OCI-LY3 (cell line): ENCODE data around the gene JUP.

Experiments used
- H2AFZ ChIP-seq: fragments of 200-600, 300-600 bp; shearing (Covaris generic); 2 replicates; pipeline ENCODE4 v1.6.0; 2014; ENCODE audit warnings: antibody characterized with exemption, low read depth, low read length
- H3K27ac ChIP-seq: fragments of 200-600, 300-600 bp; sonication (generic); 2 replicates; pipeline ENCODE4 v1.5.1; 2014; ENCODE audit warnings: mild to moderate bottlenecking, low read length, moderate library complexity, mixed read lengths
- H3K27me3 ChIP-seq: fragments of 200-600, 300-600 bp; sonication (generic); 2 replicates; pipeline ENCODE4 v1.6.1; 2014; ENCODE audit warnings: low read depth, low read length, mixed read lengths
- H3K36me3 ChIP-seq: fragments of 200-600, 300-600 bp; sonication (generic); replicated peaks from 2 replicates; pipeline ENCODE3; 2014; ENCODE audit warnings: low read depth, low read length, mixed read lengths
- H3K4me1 ChIP-seq: fragments of 300-600, 200-600 bp; sonication (generic); 2 replicates; pipeline ENCODE4 v1.6.1; 2014; ENCODE audit warnings: low read length, mixed read lengths
- H3K4me2 ChIP-seq: fragments of 200-600, 300-600 bp; sonication (generic); 2 replicates; pipeline ENCODE4 v1.6.1; 2014; ENCODE audit warnings: low read length, mixed read lengths
- H3K4me3 ChIP-seq: fragments of 300-600, 200-600 bp; sonication (generic); 2 replicates; pipeline ENCODE4 v1.5.1; 2014; ENCODE audit warnings: antibody characterized with exemption, mild to moderate bottlenecking, low read length, moderate library complexity
- H3K79me2 ChIP-seq: fragments of 300-600, 200-600 bp; shearing (Covaris generic); 2 replicates; pipeline ENCODE4 v1.6.1; 2014; ENCODE audit warnings: mild to moderate bottlenecking, low read length, mixed read lengths
- H3K9ac ChIP-seq: fragments of 300-600, 200-600 bp; shearing (Covaris generic); 2 replicates; pipeline ENCODE4 v1.6.0; 2014; ENCODE audit warnings: mild to moderate bottlenecking, low read length, moderate library complexity
- H3K9me3 ChIP-seq: fragments of 200-600, 300-600 bp; shearing (Covaris generic); 2 replicates; pipeline ENCODE4 v1.6.1; 2014; ENCODE audit warnings: low read length, mixed read lengths; ENCODE audit not compliant: insufficient read depth
- H4K20me1 ChIP-seq: fragments of 200-600, 300-600 bp; sonication (generic); 2 replicates; pipeline ENCODE4 v1.6.1; 2016; ENCODE audit warnings: low read length, mixed read lengths; ENCODE audit not compliant: insufficient read depth
- EZH2phosphoT487 ChIP-seq: fragments of 200-600 bp; shearing (Covaris generic); IDR thresholded peaks from 2 replicates; pipeline ENCODE4 v1.6.1; 2018; ENCODE audit warnings: antibody characterized with exemption, mixed run types, low read depth
- TF ChIP-seq, protein P1 (sequence below): fragments of 200-600, 300-600 bp; sonication (generic); IDR thresholded peaks from 2 replicates; pipeline ENCODE4 v1.5.1; 2014; ENCODE audit warnings: antibody characterized with exemption, low read length, low read depth

Gene JUP

DNA sequence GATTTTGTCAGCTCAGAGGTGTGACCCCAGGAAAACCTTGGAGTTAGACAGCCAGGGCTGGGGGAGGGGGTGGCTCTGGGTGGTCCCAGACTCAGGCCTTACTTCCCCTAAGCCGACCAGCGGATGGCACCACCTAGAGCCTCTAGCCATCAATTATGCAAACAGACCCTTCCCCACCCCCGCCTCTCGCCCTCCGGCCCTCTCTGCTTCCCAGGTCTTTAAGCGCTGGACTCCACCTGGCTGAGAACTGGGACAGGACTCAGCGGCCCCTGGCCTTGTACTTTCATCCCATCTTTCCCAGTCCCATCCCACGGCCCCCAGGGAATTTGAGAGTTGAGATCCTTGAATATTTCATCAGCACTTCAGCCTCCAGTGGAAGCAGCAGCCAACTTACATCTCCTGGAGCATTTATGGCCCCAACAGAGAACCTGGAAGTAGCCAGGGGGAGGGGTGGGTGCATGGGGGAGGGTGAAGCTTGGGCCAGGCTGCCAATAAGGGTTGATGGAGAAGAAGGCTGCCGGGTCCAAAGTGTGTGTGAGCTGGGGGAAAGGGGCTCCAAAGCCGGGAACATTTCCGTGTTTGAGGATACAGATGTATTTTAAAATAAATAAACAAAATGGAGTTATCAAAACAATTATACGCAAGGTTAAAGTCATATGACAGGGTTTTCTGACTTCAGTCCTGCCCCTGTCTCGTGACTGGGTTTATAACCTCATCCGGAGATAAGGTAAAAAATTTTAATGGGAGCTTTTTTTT, 7.5 kb upstream of the JUP start:
- Histone ChIP-seq H3K36me3 (no peaks in the 10 kb centered on the region), H4K20me1 (no peaks in the 10 kb centered on the region), H3K27me3 (0 out of 2 replicates have a peak, but pooled peaks cover 4% of the 10 kb centered on the region), H2AFZ (no peak overlapping the region), H3K9ac (no peak overlapping the region), H3K4me1 (no peaks in the 10 kb centered on the region), H3K79me2 (no peaks in the 10 kb centered on the region), H3K27ac (no peak overlapping the region), H3K4me2 (no peak overlapping the region), H3K9me3 (no peaks in the 10 kb centered on the region), H3K4me3 (no peak overlapping the region)
- TF ChIP-seq, protein P1, sequence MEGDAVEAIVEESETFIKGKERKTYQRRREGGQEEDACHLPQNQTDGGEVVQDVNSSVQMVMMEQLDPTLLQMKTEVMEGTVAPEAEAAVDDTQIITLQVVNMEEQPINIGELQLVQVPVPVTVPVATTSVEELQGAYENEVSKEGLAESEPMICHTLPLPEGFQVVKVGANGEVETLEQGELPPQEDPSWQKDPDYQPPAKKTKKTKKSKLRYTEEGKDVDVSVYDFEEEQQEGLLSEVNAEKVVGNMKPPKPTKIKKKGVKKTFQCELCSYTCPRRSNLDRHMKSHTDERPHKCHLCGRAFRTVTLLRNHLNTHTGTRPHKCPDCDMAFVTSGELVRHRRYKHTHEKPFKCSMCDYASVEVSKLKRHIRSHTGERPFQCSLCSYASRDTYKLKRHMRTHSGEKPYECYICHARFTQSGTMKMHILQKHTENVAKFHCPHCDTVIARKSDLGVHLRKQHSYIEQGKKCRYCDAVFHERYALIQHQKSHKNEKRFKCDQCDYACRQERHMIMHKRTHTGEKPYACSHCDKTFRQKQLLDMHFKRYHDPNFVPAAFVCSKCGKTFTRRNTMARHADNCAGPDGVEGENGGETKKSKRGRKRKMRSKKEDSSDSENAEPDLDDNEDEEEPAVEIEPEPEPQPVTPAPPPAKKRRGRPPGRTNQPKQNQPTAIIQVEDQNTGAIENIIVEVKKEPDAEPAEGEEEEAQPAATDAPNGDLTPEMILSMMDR: no peak
- TF ChIP-seq EZH2phosphoT487: no peak

DNA sequence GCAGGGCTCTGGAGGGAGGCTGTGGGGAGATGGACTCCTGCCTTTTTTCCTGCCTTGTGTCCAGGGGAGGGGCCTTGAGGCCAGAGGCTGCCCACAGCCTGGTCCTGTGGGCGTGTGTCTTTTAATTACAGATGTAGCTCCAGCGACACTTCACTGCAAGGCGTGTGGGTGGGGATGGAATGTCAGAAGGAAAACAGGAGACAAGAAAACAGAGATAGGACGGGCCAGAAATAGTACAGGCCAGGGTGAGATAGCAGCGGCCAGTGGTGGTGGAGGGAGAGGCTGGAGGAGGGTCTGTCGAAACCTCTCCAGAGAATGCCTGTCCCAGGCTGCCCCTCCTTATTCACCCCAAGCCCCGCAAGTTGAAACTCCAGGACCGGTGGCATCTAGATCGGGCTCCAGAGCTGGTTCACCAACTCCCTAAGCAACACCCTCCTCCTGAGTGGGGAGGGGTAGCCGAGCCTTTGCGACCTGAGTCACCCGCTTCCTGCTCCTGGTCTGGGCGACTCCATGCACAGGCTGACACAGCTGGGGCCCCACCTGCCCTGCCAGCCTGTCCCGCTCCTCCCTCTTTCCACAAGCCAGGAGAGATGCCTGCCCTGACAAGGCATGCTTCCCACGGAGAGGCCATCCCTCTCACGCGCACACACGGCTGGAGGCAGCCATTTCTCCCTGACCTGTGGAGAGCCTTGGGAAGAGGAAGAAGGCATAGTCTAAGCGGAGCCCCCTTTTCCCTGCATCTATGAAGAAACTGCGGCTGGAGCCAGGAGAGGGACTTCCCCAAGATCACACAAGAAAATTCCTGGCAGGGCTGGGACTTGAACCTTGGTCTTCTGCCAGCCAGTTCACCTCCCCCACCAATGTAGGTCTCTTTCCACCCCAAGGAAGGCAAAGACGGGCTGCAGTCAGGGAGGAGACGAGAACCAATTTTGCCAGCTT, 6.6 kb upstream of the JUP start:
- H3K4me3 ChIP-seq: no peak overlapping the region

DNA sequence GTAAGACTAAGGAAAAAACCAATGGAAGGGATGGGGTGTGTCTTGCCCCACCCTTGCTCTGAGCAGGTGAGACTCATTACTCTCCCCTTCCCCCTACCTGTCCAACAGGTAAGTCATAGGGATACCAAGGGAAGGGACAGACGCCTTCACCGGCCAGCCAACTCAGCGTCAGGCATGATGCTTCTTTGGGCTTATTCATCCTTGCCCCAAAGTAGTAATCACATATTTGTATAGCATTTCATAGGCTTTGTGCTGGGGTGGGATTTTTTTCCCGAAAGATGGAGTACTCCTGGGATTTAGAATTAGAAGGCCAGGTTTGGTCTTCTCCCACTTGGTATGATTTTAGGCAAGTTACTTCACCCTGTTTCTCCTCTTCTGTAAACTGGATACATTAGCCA, 509 bp upstream of the JUP start:
- no peaks in the 10 kb centered on the region for H4K20me1 ChIP-seq
- H3K79me2 ChIP-seq: no peaks in the 10 kb centered on the region
- no peaks in the 10 kb centered on the region for H3K9me3 ChIP-seq
- no peak overlapping the region for H3K27ac ChIP-seq
- H3K36me3 ChIP-seq: no peaks in the 10 kb centered on the region
- H2AFZ ChIP-seq: no peak overlapping the region
- no peak overlapping the region for H3K9ac ChIP-seq
- TF ChIP-seq, protein P1: no peak
- no peak for TF ChIP-seq EZH2phosphoT487
- no peak overlapping the region for H3K4me3 ChIP-seq
- 0 out of 2 replicates have a peak, but pooled peaks cover 4% of the 10 kb centered on the region for H3K27me3 ChIP-seq
- peaks cover 22% of the 10 kb centered on the region for H3K4me1 ChIP-seq
- no peak overlapping the region for H3K4me2 ChIP-seq

More for the DNA sequence above, 6.6 kb upstream of the JUP start:
- TF ChIP-seq EZH2phosphoT487: no peak
- TF ChIP-seq, protein P1: no peak
- Histone ChIP-seq H3K79me2 (no peaks in the 10 kb centered on the region), H3K27me3 (0 out of 2 replicates have a peak, but pooled peaks cover 4% of the 10 kb centered on the region), H3K27ac (no peak overlapping the region), H3K36me3 (no peaks in the 10 kb centered on the region), H3K4me2 (no peak overlapping the region), H3K9ac (no peak overlapping the region), H2AFZ (no peak overlapping the region), H3K4me1 (no peaks in the 10 kb centered on the region), H3K9me3 (no peaks in the 10 kb centered on the region), H4K20me1 (no peaks in the 10 kb centered on the region)

DNA sequence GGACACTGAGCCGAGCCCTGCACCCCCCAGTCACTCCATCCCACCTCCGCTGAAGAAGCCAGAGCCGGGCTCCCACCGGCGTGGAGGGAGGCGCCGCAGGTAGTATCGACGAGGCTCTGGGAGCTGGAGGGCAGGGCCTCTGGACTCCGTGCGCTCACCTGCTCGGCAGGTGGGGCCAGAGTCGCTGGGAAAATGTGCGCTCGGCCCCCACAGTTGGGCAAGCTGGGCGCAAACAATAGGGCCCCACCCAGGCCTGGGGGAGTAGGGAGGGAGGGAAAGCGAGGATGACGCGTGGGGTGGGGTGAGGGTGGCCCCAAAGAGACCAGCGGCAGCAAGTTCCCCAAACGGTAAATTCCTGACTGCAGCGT, 668 bp downstream of the JUP start:
- TF ChIP-seq, protein P1: no peak
- TF ChIP-seq EZH2phosphoT487: no peak
- no peak overlapping the region for H3K4me3 ChIP-seq
- no peaks in the 10 kb centered on the region for H3K9me3 ChIP-seq
- no peaks in the 10 kb centered on the region for H3K79me2 ChIP-seq
- H3K36me3 ChIP-seq: no peaks in the 10 kb centered on the region
- 0 out of 2 replicates have a peak, but pooled peaks cover 4% of the 10 kb centered on the region for H3K27me3 ChIP-seq
- H4K20me1 ChIP-seq: no peaks in the 10 kb centered on the region
- H3K27ac ChIP-seq: peak overlapping the region; percentile 44; the same call in 1 of the 2 replicates
- H3K9ac ChIP-seq: peak overlapping the region; percentile 61; the same call in 1 of the 2 replicates
- H3K4me2 ChIP-seq: peak overlapping the region; percentile 76; the same call in 1 of the 2 replicates
- no peak overlapping the region for H2AFZ ChIP-seq
- H3K4me1 ChIP-seq: peaks cover 22% of the 10 kb centered on the region
